GM12873 (cell line): ENCODE data around the gene DFFB.

Experiments
- CTCF ChIP-seq: IDR thresholded peaks from 2 replicates; pipeline ENCODE4 v1.5.1; 2012; ENCODE audit warnings: low read depth, mild to moderate bottlenecking, moderate library complexity, low read length, control low read depth; ENCODE audit not compliant: insufficient read depth; ENCODE audit errors: missing control alignments

DFFB gene

GRCh38 chr1:3903141-3904005, 46.1 kb downstream of the DFFB start:
- TF ChIP-seq CTCF = no peak

GRCh38 chr1:3904006-3904842, 46.9 kb downstream of the DFFB start:
- TF ChIP-seq CTCF = no peak

- TF ChIP-seq CTCF = no peak
Measured at GRCh38 chr1:3904843-3905185, 47.5 kb downstream of the DFFB start.

- TF ChIP-seq CTCF = no peak
Measured at GRCh38 chr1:3905266-3905952, 48.1 kb downstream of the DFFB start.

GRCh38 chr1:3905953-3906671, 48.8 kb downstream of the DFFB start:
- TF ChIP-seq CTCF = no peak

- TF ChIP-seq CTCF = no peak
Measured at GRCh38 chr1:3906672-3907020, 49.4 kb downstream of the DFFB start.
